Fibroblast of lung (primary cell): ENCODE data around the gene ATP2B1.

Experiments
- EZH2 ChIP-seq: IDR thresholded peaks from 2 replicates; pipeline ENCODE4 v1.5.1; 2012; ENCODE audit warnings: low read length, control low read depth, mild to moderate bottlenecking; ENCODE audit errors: missing control alignments
- TF ChIP-seq, protein P1 (sequence below), 2 donors: IDR thresholded peaks in 1 of 2; conservative IDR thresholded peaks in 1 of 2; 1 replicate in 1 of 2; 2 replicates in 1 of 2; pipeline ENCODE4 v1.5.1; 2011 to 2012; ENCODE audit warnings: low read length in 2 of 2, control low read depth in 1 of 2, inconsistent platforms in 1 of 2, low read depth in 1 of 2, mild to moderate bottlenecking in 1 of 2

GRCh38 chr12:89645434-89645833, 63.2 kb downstream of the ATP2B1 start:
- TF ChIP-seq, protein P1, sequence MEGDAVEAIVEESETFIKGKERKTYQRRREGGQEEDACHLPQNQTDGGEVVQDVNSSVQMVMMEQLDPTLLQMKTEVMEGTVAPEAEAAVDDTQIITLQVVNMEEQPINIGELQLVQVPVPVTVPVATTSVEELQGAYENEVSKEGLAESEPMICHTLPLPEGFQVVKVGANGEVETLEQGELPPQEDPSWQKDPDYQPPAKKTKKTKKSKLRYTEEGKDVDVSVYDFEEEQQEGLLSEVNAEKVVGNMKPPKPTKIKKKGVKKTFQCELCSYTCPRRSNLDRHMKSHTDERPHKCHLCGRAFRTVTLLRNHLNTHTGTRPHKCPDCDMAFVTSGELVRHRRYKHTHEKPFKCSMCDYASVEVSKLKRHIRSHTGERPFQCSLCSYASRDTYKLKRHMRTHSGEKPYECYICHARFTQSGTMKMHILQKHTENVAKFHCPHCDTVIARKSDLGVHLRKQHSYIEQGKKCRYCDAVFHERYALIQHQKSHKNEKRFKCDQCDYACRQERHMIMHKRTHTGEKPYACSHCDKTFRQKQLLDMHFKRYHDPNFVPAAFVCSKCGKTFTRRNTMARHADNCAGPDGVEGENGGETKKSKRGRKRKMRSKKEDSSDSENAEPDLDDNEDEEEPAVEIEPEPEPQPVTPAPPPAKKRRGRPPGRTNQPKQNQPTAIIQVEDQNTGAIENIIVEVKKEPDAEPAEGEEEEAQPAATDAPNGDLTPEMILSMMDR (conservative IDR thresholded peaks at IDR 0.05 in 1 of 2, IDR thresholded peaks at IDR 0.05 in 1 of 2; ENCODE audit: low read depth in 1 of 2, low read length in 2 of 2), result no peak
- TF ChIP-seq EZH2, result no peak
